Esophagus squamous epithelium (tissue), 4 donors: ENCODE data around the gene NUDT6.

ENCODE experiments used
- POLR2A ChIP-seq, 4 donors: fragments of 450-650 bp; IDR thresholded peaks; one replicate each; pipeline ENCODE4 v1.6.1; 2017; ENCODE audit warnings: antibody characterized with exemption in 4 of 4, mild to moderate bottlenecking in 4 of 4, moderate library complexity in 3 of 4
- TF ChIP-seq, protein P1 (sequence below), 6 experiments: fragments of 450-650 bp in 4 of 6; fragments of 200-600 bp in 2 of 6; sonication (generic) in 2 of 6; IDR thresholded peaks; one replicate each; pipeline ENCODE4 v1.5.1; 2016 to 2019; ENCODE audit warnings: antibody characterized with exemption in 6 of 6, mild to moderate bottlenecking in 4 of 6, moderate library complexity in 4 of 6

DNA sequence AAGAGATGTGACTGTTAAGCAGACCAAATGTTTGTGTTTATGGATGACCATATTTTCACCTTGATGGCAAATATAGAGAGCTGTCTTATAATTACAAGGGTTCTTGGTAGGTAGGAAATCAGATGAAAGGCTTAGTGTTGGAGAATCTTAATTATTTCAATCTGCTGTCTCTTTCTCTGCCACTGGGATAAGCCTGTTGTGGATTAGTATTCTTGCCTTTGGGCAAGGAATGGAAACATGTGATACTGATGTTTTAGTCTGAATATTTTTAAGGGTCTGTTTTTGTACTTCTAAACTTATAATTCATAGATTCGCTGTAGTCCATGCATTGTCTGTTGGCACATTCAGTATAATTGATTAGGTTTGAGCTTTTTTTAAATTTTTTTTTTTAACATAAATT is 23.7 kb upstream of the NUDT6 start:
- TF ChIP-seq POLR2A (IDR thresholded peaks at IDR 0.05), result no peak
- TF ChIP-seq, protein P1, sequence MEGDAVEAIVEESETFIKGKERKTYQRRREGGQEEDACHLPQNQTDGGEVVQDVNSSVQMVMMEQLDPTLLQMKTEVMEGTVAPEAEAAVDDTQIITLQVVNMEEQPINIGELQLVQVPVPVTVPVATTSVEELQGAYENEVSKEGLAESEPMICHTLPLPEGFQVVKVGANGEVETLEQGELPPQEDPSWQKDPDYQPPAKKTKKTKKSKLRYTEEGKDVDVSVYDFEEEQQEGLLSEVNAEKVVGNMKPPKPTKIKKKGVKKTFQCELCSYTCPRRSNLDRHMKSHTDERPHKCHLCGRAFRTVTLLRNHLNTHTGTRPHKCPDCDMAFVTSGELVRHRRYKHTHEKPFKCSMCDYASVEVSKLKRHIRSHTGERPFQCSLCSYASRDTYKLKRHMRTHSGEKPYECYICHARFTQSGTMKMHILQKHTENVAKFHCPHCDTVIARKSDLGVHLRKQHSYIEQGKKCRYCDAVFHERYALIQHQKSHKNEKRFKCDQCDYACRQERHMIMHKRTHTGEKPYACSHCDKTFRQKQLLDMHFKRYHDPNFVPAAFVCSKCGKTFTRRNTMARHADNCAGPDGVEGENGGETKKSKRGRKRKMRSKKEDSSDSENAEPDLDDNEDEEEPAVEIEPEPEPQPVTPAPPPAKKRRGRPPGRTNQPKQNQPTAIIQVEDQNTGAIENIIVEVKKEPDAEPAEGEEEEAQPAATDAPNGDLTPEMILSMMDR (IDR thresholded peaks at IDR 0.05), result no peak
